Raji (cell line): ENCODE data around the gene CABLES2.

Experiments used
- POLR2A ChIP-seq: IDR thresholded peaks from 2 replicates; pipeline ENCODE4 v1.6.1; 2011; ENCODE audit warnings: low read depth, low read length, control low read depth; ENCODE audit not compliant: insufficient read depth

Gene CABLES2

DNA sequence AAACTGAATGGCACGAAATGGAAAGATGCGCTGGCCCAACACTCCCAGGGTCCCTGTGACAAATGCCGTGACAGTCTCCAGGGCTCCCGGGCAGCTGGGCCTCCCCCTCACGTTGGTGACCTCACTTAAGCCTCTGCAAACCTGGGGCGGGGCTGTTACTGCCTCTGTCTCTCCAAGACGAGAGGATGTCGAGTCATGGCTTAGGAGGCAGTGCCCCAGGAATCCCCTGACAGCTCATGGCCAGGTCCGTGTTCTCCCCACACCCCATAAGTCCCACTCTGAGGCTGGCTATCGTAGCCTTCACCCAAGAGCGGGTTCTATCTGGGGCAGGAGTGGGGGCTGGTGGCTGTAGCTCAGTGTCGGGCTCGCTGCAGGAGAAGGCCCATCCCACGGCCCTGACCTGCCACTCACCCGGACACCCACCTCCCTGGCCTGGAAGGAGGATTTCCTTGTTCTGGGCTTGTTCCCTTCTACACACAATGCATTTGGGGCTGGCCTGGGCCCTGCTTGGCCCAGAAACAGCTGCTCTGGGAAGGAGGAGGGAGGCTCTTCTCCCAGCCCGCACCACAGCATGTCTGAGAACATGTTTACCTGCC lies 25.8 kb downstream of the CABLES2 start:
- TF ChIP-seq POLR2A, result no peak

- no peak for TF ChIP-seq POLR2A
Observed at GRCh38 chr20:62378215-62378614, 28.9 kb downstream of the CABLES2 start.

GRCh38 chr20:62377615-62378178 lies 29.4 kb downstream of the CABLES2 start:
- TF ChIP-seq POLR2A, result no peak

DNA sequence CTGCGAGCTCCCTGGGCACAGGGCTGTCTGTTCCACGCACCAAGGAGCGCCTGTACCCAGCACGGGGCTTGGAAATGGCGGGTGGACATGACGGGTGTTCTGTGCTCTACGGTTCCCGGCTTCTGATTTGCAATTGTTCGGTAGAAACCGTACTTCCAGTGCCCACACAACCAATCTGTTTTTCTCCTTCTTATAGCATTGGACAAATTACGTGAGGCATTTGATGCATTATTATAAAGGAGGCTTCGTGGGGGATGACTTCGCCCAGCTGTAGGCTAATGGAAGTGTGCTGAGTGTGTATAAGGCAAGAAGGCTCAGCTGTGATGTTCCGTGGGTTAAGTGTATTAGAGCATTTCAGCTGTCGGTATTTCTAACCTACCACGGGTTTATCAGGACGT lies 30.0 kb downstream of the CABLES2 start:
- no peak for TF ChIP-seq POLR2A

DNA sequence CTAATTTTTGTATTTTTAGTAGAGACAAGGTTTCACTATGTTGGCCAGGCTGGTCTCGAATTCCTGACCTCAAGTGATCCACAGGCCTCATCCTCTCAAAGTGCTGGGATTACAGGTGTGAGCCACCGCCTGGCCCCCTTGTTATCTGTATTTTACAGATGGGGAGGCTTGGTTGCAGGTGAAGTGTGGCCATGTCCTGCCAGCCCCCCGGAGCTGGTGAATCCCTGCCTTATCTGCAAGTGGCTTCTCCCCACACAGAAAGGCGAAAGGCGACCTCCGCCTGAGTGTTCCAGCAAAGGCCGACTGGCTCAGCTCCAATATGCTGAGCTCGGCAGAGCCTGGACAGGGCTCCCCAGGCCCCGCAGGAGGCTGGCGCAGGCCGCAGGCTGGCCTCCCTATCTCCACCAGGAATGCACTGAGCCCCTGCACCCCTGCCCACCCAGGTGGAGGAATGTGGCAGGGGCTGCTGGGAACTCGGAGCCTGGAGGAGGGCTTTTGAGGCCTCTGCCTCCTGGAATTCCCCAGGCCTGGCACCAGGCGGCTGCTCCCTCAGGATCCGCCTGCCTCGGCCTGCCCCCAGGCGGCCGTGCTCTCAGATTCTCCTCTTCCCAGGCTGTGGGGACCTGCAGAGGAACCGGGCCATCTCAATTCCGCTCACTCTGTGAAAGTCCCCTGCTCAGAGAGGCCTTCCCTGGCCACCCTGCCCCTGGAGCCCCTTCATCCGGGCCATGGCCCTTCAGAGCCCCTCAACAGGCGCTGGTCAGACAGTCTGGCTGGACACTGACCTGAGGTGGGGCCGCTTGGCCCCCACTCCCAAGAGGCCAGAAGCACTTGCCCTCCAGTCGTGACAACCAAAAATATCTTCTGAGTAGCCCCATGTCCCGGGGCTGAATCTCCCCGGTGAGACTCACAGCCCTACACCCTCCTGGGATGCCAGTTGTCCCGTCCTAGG lies 30.7 kb downstream of the CABLES2 start:
- no peak for TF ChIP-seq POLR2A

DNA sequence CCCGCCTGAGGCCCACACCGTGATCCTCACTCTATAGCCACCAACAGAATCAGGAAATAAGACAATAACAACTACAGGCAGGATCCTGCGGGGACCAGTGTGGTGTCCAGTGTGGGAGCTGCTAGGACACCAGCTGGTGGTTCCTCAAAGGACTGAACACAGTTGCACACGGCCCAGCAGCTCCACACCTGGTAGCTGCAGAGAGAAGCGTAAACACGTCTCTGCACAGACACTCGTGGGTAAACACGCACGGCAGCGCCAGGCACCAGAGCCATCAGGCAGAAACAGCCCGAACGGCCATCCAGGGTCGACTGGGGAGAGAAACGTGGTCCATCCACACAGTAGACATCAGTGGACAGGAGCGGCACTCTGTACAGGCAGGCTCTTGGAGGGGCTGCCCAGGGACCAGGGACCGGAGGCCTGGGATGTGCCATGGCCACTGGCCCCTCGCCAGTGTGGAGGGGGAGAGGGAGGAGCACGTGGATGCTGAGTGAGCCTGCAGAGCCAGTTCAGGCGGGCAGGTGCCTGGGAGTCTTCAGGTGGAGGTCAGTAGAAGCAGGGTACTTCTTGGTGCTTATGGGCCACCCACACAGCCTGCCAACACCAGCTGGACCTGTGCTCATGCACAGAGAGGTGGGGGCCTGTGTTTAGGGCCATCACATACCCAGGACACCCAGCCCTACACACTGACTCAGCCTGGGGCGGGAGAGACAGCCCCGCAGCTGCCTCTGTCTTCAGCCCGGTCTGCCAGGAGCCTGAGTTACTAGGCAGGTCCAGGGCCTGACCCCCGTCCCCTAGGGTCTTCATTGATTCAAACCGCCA lies 32.5 kb downstream of the CABLES2 start:
- TF ChIP-seq POLR2A, result no peak

GRCh38 chr20:62372042-62372993 lies 34.8 kb downstream of the CABLES2 start:
- no peak for TF ChIP-seq POLR2A

- TF ChIP-seq POLR2A, result no peak
Observed at GRCh38 chr20:62371588-62372041, 35.5 kb downstream of the CABLES2 start.

DNA sequence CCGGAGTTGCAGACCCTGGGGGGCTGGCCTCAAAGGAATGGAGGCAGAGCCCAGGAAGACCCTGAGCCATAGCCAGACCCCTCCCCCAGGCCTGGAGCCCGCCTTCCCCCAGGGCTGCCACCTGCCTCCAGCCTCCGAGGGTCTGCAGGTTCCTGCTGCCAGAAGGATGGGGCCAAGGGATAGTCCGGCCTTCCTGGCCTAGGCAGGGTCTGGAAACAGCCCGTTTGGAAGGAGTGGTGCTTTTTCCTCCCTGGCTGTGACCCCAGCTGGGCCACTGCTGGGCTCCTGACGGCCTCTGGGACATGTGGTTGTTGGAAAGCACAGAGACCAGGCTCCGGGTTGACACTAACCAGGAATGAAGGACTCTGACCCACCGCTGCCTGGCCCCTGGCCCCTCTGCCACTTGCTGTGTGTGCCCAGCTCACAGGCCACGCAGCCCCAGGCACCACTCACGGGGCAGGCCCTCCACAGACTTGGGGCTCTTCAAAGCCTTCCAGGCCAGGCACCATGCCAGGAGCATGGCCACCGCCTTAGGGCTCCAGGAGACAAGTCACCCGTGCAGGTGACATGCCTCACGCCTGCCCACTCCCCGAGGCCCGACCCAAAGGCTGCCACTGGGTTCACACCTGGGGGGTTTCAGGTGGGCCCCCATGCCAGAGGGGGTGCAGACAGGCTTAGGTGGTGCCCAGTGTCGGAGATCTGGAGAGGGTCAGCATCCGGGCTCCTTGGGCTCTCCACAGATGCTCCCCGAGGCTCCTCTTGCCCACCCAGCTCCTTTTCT lies 36.1 kb downstream of the CABLES2 start:
- TF ChIP-seq POLR2A, result no peak

DNA sequence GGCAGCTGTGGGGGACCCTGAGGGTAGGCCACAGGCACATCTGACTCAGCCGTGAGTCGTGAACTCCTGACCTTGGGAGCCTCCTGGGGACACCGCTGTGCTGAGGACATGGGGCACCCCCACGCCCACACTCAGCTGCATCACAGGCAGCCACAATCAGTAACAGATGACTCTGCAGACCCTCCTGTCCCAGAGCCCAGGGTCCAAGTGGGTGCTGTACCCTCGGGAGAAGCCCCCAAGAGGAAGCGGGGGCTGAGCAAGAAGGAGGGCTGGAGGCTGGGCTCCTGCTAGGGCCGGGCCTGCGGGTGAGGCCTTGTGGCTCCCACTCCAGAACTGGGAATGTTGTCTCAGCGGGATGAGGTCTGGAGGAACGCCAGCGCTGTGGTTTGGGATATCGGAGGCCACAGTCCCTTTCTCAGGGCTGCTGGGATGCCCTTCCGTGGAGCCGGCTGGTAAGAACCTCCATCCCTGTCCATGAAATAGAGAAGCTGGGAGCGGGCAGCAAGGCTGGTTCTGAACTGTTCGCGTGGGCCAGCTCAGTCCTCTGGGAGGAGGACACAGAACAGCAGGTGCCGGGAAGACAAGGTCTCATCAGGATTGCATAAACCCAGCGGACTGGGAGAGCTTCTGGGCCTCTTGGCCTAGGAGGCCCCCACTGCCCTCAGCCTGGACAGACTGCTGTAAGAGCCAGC lies 36.8 kb downstream of the CABLES2 start:
- TF ChIP-seq POLR2A, result no peak

DNA sequence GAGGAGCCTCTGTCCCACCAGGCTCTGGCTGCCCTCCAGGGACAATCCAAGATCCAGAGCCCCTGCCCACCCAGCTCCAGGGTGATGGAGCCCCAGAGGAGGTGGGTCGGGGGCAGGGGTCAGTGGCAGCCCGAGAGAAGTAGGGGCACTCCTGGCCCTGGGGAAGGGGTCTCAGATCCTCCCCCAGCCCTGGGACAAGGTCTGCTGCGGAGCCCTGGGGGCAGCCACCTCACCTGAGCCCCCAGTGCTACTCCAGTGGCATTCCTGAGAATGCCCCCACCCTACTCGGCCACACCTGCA lies 37.3 kb downstream of the CABLES2 start:
- TF ChIP-seq POLR2A, result no peak

- no peak for TF ChIP-seq POLR2A
Observed at GRCh38 chr20:62368976-62369814, 37.9 kb downstream of the CABLES2 start.
